GM18870 (cell line): ENCODE results near the gene ARAP3.
A peak's percentile ranks its signal among the peaks of the same experiment; 100 is the strongest.

ENCODE experiments used
- ATAC-seq: cut with Tn5 transposase; IDR thresholded peaks from one replicate; pipeline ENCODE4 v1.9.1; 2021; ENCODE audit warnings: moderate library complexity; ENCODE audit not compliant: unreplicated experiment

ARAP3 gene

DNA sequence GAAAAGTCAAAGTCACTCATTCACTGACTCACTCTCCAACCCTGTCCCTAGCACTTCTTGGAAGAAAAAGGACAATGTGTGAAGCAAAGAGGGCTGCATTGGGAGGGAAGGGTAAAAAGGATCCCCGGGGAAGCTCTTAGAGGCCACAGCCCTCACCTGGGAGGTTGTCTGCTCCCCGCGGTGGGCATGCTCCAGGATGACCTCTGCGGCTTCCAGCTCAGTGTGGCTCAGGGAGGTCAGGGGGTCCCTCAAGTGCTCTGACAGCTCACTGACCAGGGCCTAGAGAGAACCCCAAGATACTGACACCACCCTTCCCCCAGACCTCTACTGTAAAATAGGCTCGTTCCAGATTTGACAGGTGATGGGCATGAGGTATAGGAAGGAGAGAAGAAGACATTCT, 34.8 kb downstream of the ARAP3 start:
- no peak for ATAC-seq

DNA sequence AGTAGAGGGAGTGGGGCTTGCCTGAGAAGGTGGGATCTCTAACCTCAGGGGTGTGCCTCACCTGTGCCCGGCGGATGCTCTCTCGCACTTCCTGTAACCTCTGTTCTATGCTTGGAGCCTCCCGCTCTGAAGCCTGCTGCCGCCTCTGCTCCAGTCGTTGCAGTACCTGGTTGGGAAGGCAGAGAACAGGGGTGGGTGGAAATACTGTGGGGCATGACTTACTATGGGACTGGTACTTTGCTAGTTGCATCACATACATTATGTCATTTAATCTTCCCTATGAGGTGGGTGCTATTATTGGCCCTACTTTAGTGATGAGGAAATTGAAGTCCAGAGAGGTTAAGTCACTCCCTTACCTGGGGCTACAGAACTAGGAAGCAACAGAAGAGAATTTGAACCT, 36.0 kb downstream of the ARAP3 start:
- no peak for ATAC-seq

DNA sequence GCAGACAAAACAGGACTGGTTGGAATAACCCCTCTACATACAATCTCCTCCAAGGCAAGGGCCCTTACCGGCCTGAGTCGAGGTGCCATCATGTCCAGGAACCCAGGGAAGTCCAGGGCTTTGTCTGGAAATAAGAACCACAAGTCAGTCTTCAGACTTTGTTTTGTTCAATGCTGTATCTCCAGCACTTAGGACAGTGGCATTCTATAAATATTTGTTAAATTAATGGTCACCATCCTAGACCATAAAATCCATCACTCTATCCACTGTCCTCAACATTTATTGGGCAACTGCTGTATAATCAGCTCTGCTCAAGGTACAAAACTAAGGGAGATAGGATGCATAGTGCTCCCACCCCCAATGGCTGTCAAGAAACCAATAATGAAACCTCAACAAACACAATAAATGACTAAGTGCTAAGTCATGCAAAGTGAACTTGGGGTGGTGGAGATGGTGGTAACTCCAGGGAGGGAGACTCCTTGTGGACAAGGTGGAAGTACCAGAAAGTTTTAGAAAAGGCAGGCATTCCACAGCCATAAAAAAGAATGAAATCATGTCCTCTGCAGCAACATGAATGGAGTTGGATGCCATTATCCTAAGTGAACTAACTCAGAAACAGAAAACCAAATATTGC, 40.3 kb downstream of the ARAP3 start:
- ATAC-seq: peak; percentile 89

DNA sequence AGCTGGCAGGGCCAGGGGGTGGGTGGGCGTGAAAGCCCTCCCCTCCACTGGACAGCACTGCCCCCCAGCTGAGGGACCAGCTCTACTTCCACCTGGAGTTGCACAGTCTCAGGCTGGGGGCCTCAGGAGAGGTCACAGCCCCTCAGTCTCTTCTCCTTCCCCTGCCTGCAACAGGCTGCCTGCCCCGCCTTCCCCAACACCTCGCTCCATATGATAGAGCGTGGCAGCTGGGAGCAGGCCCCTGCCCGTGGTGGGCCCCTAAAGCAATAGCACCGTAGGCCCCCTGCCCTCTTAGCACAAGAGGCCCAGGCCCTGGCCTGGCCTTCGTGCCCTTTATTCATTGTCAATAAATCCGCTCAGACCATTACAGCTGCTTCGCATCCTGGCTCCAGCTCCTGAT, 41.3 kb downstream of the ARAP3 start:
- no peak for ATAC-seq

DNA sequence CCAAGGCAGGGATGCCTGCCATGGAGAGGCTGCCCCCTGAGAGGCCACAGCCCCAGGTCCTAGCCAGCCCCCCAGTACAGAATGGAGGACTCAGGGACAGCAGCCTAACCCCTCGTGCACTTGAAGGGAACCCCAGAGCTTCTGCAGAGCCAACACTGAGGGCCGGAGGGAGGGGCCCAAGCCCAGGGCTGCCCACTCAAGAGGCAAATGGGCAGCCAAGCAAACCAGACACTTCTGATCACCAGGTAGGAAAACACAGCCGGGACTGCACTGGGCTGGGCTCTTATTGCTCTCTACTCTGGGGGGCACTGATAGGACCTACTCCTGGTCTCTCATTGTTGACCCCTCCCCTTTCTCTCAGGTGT, 42.0 kb downstream of the ARAP3 start:
- ATAC-seq: no peak

DNA sequence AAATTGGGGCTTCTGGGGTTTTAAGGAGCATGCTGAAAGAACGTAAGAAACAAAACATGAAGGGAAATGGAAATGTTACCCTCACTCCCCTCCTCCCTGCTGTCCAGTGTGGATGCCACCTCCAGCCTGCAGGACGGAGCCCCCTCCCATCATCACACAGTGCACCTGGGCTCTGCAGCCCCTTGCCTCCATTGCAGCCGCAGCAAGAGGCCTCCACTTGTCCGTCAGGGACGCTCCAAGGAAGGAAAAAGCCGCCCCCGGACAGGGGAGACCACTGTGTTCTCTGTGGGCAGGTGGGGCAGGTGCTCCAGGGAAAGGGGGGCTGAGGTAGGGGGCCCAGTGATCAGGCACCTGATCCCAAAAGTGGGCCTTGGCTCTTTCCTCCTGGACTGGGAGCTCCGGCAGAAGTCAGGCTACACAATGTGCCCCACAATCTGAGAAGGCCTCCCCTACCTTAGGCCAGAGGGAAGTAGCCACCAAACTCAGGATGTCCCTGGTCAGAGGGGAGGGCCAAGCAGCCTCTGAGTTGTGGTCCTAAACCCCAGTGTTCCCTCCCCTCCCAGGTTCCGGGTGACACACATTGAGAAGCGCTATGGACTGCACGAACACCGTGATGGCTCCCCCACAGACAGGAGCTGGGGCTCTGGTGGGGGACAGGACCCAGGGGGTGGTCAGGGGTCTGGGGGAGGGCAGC, 42.5 kb downstream of the ARAP3 start:
- no peak for ATAC-seq

DNA sequence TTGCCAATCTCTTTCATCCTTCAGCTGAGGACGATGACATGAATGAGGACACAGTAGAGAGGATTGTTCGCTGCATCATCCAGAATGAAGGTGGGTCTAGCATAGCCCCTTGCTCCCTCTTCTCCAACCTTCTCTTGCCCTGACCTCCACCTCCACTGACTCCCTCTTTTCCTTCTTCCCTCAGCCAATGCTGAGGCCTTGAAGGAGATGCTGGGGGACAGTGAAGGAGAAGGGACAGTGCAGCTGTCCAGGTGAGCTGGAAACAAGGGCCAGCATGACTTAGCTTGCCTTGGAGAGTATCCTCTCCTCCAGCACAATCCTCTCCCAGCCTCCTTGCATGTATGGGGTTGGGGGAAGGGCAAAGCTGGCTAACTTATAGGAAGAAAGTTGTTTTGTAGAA, 43.3 kb downstream of the ARAP3 start:
- ATAC-seq: no peak

DNA sequence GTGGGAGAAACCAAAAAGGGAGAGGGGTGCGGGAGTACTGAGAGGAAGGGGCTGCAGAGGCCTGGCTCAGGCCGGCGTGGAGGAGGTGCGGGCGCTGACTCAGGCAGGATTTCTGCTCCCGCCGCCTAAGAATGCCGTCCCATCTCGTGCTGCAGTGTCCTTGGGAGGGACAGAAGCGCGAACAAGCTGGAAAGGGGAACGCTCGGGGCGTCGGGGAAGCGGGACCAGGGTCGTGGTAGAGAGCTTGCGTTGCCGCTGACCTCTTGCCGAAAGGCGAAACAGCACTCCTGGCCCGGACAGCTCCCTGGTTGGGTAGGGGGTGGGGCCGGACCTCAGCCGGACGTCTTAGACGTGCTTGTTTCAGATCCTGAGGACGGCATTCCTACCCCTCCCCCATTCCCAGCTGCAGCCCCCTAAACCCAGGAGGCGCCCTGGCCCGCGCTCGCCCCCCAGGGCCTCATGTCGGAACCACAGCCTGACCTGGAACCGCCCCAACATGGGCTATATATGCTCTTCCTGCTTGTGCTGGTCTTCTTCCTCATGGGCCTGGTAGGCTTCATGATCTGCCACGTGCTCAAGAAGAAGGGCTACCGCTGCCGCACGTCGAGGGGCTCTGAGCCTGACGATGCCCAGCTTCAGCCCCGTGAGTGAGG, 44.1 kb downstream of the ARAP3 start:
- no peak for ATAC-seq

DNA sequence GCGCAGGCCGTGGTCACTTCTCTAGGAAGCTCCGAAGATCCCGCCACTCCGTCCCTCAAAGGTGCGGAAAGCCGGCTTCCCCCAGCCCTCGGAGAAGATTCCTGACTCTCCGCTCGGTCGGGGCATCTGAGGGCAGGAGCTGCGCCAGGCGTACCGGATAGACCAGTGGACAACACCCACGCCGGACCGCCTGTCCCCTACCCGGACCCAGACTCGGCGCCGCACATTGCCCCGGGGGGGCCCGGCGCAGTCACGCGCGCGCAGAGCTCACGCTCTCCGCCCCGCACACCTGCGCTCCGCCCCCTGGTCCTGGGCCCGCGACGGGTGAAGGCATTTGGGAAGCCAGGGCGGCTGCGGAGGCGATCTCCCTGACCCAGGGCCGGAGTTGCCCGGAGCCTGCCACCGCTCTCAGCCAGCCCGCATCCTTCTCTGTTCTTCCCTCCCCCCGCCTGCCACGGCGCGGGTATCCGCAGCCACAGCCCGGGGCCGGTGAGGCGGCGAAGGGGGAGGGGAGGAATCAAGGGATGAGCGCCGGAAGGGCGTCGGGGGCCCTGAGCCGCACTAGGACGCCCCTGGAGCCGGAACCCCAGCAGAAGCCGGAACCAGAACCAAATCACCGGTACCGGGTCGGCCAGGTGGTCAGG, 44.8 kb downstream of the ARAP3 start:
- peak; percentile 2 for ATAC-seq

DNA sequence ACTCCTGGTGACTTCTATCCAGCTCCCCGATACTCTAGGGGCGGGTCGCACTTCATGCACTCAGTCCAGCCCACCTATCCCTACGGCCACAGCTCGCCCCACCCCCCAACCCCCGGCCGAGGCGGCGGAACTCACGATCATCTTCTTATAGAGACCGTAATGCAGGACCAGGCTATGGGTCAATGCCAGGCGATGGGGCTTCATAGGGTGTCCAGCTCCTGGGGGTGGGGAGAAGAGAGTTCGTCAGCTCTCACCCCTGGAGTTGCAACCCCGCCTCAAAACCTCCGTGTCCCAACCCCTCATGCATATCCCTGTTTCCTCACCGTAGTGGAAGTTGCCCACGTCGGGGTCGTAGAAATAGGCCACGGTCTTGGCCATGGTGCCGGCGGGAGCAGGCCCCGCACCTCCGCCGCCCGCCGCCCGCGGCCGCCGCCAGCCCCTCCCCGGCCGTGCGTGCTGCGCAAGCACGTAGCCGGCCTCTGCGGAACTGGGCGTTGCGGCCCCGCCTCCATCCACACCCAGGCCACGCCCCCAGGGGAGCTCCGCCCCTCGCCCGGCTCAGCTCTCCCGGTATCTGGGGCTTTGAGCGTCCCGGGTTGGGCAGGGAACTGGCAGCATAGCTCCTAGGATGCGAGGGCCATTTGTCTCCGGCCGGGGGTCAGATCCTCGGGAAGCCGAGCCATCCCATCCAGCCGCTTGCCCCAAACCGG, 45.5 kb downstream of the ARAP3 start, which contains the start of the genes HDAC3 and RELL2:
TSS of gene HDAC3 (minus strand) at position 437 of the 710 bp plus-strand sequence. CDS start at position 378, 59 bp downstream.
TSS of gene RELL2 (plus strand) at position 585 of the 710 bp plus-strand sequence. CDS start 1,229 bp downstream, outside the sequence.
- peak; percentile 27 for ATAC-seq

DNA sequence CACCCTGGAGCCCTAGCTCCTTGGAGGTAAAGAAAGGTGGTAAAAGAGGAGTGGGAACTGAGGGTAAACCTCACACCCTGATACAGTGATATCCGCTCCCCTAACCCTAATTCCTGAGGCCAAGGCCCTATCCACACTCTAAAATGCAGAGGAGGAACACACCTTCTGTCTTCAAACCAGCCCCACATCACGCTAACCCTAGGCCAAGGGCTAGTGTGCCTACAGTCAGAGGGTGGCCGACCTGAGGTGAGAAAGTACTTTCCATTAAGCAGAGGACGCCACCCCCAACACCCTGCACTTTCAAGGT, 46.0 kb downstream of the ARAP3 start:
- no peak for ATAC-seq

DNA sequence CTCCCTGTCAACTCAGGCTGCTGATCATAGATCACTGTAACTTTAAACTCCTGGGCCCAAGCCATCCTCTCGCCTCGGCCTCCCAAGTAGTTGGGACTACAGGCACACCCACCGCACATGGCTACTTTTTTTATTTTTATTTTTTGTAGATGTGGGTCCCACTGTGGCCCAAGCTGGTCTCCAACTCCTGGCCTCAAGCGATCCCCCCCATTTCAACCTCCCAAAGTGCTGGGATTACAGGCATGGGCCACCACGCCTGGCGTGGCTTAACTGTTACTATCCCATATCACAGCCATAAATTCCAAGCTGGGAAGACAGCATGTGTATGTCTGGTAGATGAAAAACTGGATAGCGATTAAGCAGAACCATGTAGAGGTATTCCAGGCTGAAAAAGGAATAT, 46.4 kb downstream of the ARAP3 start:
- ATAC-seq: no peak

DNA sequence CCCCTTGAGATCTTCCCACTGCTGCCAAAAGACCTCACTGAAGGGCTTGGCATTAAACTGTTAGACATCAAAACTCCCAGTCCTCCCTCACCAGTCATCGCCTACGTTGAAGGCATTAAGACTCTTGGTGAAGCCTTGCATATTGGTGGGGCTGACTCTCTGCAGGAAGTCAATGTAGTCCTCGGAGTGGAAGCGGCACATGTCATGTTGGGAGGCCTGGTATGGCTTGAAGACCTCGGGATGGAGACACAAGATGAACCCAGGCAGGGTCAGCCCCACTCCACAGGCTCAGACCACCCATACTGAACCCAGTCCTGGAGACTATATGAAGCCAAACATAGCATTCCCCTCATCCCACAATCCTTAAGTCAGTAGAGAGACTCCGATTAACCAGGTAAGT, 47.3 kb downstream of the ARAP3 start:
- no peak for ATAC-seq

DNA sequence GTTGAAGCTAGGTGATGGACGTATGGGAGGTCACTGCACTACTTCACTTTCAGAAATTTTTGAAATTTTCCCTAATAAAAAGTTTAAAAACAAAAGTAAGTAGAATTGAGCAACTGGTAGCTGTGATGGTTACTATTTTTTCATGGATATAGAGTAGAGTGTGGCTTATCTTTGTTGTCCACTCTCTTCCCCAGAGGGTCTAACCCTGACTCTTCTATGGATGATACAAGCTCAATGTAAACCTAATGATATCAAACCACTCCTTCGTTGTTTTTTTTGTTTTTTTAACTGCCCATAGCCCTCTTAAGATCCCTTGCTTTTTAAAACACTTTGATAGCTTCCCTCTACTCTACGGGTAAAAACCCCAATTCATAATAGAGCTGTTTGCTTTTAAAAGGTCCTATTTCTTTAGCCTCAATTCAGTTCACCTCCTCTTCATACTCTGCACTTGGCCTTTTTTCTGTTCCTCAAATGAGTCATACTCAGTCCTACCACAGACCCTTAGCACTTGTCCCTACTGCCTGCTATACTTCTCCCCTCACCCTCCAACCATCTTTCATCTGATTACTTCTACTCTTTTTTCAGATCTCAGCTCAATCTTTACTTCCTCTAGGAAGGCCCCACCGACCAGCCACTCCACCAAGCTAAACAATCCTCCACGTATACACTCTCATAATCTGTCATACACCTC, 48.0 kb downstream of the ARAP3 start:
- peak; percentile 90 for ATAC-seq

DNA sequence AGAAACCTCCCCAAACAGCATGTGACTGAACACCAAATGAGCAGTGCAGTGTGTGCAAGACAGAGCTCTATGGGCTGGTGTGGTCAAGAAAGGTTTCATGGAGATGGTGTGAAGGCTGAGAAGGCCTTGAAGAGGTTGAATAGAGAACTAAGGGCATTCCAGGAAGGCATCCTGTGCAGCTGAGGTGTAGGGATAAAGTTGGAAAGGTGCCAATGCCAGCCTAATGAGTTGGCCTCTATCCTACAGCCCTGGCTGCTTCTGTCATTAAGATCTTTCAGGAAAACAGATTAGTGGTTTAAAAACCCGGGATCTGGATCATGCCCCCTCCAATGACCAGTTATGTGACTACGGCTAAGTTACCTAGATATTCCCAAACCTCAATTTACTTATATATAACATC, 49.4 kb downstream of the ARAP3 start:
- no peak for ATAC-seq

DNA sequence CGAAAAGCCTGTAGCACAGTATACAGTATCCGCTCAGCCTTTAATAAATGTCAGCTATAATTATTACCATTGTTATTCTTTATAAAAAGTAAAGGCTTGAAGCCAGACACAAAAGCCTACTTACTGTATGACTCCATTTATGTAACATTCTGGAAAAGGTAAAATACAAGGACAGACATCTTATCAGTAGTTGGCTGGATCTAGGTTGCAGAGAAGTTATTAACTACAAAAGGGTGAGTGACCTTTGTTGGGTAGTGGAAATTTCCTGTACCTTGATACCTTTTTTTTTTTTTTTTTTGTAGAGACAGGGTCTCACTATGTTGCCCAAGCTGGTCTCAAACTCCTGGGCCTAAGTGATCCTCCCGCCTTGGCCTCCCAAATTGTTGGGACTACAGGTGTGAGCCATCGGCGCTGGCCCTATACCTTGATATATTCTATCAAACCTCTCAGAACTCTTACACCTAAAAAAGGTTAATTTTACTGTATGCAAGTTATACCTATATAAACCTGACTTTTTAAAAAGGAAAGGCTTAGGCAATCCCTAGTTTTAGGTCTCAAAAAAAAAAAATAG, 51.4 kb downstream of the ARAP3 start:
- ATAC-seq: no peak

DNA sequence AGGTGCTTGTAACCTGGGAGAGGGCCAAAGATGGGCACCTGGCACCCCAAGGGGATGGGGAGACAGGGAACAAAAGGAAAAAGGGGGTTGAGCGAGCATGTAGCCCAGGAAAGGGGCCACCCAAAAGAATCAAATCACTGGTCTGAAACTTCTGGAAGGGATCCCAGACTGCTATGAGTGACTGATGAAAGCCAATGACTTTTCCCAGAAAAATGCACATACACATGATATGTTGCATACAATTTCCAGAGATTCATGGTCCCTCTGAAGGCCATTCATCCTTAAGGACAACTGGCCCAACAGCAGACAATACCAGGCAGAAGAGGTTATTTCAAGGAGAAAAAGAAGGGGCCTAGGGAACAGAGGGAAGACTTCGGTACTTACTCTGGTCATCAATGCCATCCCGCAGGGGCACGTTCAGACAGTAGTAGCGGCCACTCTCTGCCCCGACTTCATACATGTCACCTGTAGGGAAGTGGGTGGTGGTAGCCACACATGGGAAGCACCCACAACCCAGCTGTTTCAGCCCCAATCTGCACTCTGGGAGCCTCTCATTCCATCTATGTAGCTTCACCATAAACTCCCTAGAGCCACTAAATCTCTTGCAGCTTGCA, 53.7 kb downstream of the ARAP3 start:
- no peak for ATAC-seq

DNA sequence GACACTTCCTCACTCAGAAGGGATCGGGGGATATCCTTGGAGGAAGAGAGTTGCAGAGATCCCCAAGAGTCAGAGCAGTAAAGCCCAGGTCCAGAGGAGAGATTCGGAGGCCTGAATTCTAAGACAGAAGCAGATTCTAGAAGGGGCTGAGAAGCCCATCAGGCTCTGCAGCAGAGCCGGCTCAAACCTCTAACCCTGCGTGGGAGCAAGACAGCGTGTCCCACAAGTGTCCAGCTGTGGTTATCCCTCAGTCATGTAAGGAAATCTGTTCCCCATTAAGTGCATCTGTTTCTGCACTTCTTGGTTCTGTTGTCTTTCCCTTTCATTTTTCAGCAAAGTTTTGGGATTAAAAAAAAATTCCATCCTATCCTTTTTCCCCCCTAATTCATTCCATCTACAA, 58.4 kb downstream of the ARAP3 start:
- ATAC-seq: no peak

DNA sequence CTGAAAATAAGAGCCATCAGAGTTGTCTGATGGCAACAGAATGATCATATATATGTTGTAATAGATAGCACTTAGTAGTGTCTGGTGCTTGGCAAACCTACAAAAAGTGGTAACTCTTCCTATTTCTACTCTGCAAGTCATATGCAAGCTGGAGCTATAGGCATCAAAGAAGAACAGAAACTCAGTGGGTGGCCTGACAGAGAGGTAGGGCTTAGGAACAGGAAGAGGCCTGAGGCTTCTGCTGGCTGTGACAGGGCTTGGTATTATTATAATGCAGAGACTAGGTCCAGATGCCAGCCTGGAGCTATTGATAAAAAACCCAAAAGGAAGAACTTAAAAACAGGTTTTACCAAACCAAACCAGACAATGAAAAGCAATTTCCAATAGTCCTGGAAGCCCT, 58.8 kb downstream of the ARAP3 start:
- ATAC-seq: peak; percentile 64
